Activated CD4-positive, alpha-beta T cell treated with anti-CD3 and anti-CD28 coated beads, Interleukin-2, amount 50 U/mL, for 48 hours (primary cell): Measurements from ENCODE around the gene LRBA.
"Not testable (repeated sequence)": the region's sequence is repeated elsewhere in the genome, so short reads cannot be mapped to it uniquely, and the experiment has no call there.

Experiments used
- DNase-seq, 2 experiments: peaks; one replicate each; pipeline ENCODE4 v3.0.0-alpha.2; 2020

The LRBA gene

GRCh38 chr4:151014521-151015458 lies at the start of gene LRBA:
LRBA (minus strand) TSS chr4:151015284; CDS start chr4:151014642, 642 bp downstream.
- DNase-seq: peak; percentile 86 to 92

- DNase-seq: not testable (repeated sequence)
Measured at GRCh38 chr4:151063143-151063542, 48.1 kb upstream of the LRBA start.

- DNase-seq: no peak
Measured at GRCh38 chr4:151055539-151055938, 40.5 kb upstream of the LRBA start.

- no peak for DNase-seq
Measured at GRCh38 chr4:151052785-151053184, 37.7 kb upstream of the LRBA start.

- DNase-seq: no peak
Measured at GRCh38 chr4:151049430-151049884, 34.4 kb upstream of the LRBA start.

GRCh38 chr4:151048913-151049312 lies 33.8 kb upstream of the LRBA start:
- DNase-seq: no peak

GRCh38 chr4:151046609-151047008 lies 31.5 kb upstream of the LRBA start:
- no peak for DNase-seq

GRCh38 chr4:151045907-151046306 lies 30.8 kb upstream of the LRBA start:
- no peak for DNase-seq

GRCh38 chr4:151043803-151044515 lies 28.9 kb upstream of the LRBA start:
- no peak for DNase-seq

GRCh38 chr4:151039733-151040132 lies 24.6 kb upstream of the LRBA start:
- no peak for DNase-seq

GRCh38 chr4:151038452-151039157 lies 23.5 kb upstream of the LRBA start:
- DNase-seq: no peak

- no peak for DNase-seq
Measured at GRCh38 chr4:151035911-151036310, 20.8 kb upstream of the LRBA start.

GRCh38 chr4:151035328-151035727 lies 20.2 kb upstream of the LRBA start:
- DNase-seq: no peak

GRCh38 chr4:151034829-151035228 lies 19.7 kb upstream of the LRBA start:
- DNase-seq: no peak

- DNase-seq: peak; percentile 19 to 31
Measured at GRCh38 chr4:151031831-151032605, 16.9 kb upstream of the LRBA start.

- peak; percentile 43 to 64 for DNase-seq
Measured at GRCh38 chr4:151029537-151029936, 14.5 kb upstream of the LRBA start.

GRCh38 chr4:151029006-151029405 lies 13.9 kb upstream of the LRBA start:
- DNase-seq: not testable (repeated sequence)

GRCh38 chr4:151025759-151026158 lies 10.7 kb upstream of the LRBA start:
- no peak for DNase-seq

- DNase-seq: no peak
Measured at GRCh38 chr4:151022586-151022985, 7.5 kb upstream of the LRBA start.

- no peak for DNase-seq
Measured at GRCh38 chr4:151021637-151022334, 6.7 kb upstream of the LRBA start.

- peak; percentile 76 to 80 for DNase-seq
Measured at GRCh38 chr4:151015459-151016347, 619 bp upstream of the LRBA start.
